ENCODE measurements around the gene DRICH1. TPM values are rescaled to one million over a fixed set of nuclear protein-coding genes. Genes with fewer than 3 reads are reported as not detected.

The DRICH1 gene
- total RNA-seq, 1 experiment from 2014 or later: 0.45 TPM

Other genes with a start within 250 kb of the DRICH1 start
- not detected in 2 replicates for gene IGLL1, start 52.0 kb downstream of the DRICH1 start, total RNA-seq (2021)
- not detected in 2 replicates for gene RGL4, start 58.7 kb upstream of the DRICH1 start, total RNA-seq (2021)
- gene ZNF70, start 118.8 kb upstream of the DRICH1 start, total RNA-seq (2021): 9.6 and 9.7 TPM in 2 replicates
- 0.74 and 0.88 TPM in 2 replicates for gene VPREB3, start 122.1 kb upstream of the DRICH1 start, total RNA-seq (2021)
- 2.0 and 2.2 TPM in 2 replicates for gene C22orf15, start 130.7 kb upstream of the DRICH1 start, total RNA-seq (2021)
- gene CHCHD10, start 135.7 kb upstream of the DRICH1 start, total RNA-seq (2021): 117 and 128 TPM in 2 replicates
- 5.1 and 6.8 TPM in 2 replicates for gene MMP11, start 140.5 kb upstream of the DRICH1 start, total RNA-seq (2021)
- gene SMARCB1, start 154.6 kb upstream of the DRICH1 start, total RNA-seq (2021): 172 and 176 TPM in 2 replicates
- 1.5 and 2.0 TPM in 2 replicates for gene DERL3, start 206.7 kb upstream of the DRICH1 start, total RNA-seq (2021)
- gene SLC2A11, start 225.6 kb upstream of the DRICH1 start, total RNA-seq (2021): 4.9 and 6.2 TPM in 2 replicates

Measured in A673 (cell line).